T-helper 1 cell treated with Interleukin-12 subunit alpha and Interleukin-12 subunit beta and Interleukin-4 antibody, amounts not matched to agents 30 μg/mL and 1 μg/mL, for 36 hours (primary cell): ENCODE results near the gene IRF9.

Experiments used
- H3K27ac Mint-ChIP-seq: one replicate; pipeline ENCODE4 v1.8.0; 2021; ENCODE audit warnings: mild to moderate bottlenecking, mixed read lengths
- H3K27me3 Mint-ChIP-seq: one replicate; pipeline ENCODE4 v1.8.0; 2021; ENCODE audit warnings: low read depth, mixed read lengths
- H3K36me3 Mint-ChIP-seq: one replicate; pipeline ENCODE4 v1.8.0; 2021; ENCODE audit warnings: low read depth, mixed read lengths
- H3K4me1 Mint-ChIP-seq: one replicate; pipeline ENCODE4 v1.8.0; 2021; ENCODE audit warnings: low read depth, mixed read lengths
- H3K4me3 Mint-ChIP-seq: one replicate; pipeline ENCODE4 v1.8.0; 2021; ENCODE audit warnings: mild to moderate bottlenecking, moderate library complexity, mixed read lengths
- H3K9me3 Mint-ChIP-seq: one replicate; pipeline ENCODE4 v1.8.0; 2021; ENCODE audit warnings: mixed read lengths

The IRF9 gene

DNA sequence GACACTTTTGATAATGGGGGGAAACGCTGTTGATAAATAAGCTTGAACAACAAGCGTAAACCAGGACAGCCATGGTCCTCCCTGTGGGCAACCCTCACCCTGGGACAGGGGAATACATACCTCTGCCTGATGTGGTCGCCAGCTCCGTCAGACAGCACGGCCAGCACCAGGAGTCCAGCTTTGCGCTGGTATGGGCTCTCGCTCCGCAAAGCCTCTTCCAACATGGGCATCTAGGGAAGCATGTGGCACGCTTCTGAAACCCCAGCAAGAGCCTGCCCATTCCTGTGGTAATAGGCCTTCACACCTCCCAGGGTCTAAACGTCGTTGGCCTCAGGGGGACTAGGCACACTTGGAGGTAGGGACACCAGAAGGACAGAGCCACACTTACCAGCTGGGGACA is 24.7 kb downstream of the IRF9 start:
- peaks cover 27% of the 10 kb centered on the region for H3K36me3 Mint-ChIP-seq
- H3K27me3 Mint-ChIP-seq, result no peaks in the 10 kb centered on the region
- peaks cover 25% of the 10 kb centered on the region for H3K4me1 Mint-ChIP-seq
- no peak overlapping the region for H3K27ac Mint-ChIP-seq
- H3K9me3 Mint-ChIP-seq, result no peaks in the 10 kb centered on the region
- no peak overlapping the region for H3K4me3 Mint-ChIP-seq

GRCh38 chr14:24186831-24187538 is 25.9 kb downstream of the IRF9 start:
- Mint-ChIP-seq H3K4me3 (peak overlapping the region; percentile 87), H3K4me1 (peaks cover 32% of the 10 kb centered on the region), H3K27ac (peak overlapping the region; percentile 18), H3K27me3 (no peaks in the 10 kb centered on the region), H3K9me3 (no peaks in the 10 kb centered on the region), H3K36me3 (peaks cover 27% of the 10 kb centered on the region)

DNA sequence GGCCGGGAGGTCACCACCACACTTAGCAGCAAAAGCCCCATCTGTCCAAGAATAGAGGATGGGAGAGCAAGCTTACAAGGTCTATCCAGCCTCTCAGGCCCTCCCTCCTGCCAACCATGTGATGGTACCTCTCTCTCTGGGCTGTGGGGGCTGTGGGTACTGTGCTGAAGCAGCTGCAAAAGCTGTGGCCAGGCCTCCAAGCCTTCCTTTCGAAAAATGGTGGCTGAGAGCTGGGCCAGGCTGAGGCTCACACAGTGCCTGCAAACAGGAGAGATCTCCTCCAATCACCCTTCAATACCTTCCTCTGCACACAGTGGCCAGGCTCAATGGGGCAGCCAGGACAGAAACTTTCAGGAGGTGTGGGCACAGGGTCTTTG is 26.5 kb downstream of the IRF9 start:
- H3K4me3 Mint-ChIP-seq, result peak overlapping the region; percentile 87

DNA sequence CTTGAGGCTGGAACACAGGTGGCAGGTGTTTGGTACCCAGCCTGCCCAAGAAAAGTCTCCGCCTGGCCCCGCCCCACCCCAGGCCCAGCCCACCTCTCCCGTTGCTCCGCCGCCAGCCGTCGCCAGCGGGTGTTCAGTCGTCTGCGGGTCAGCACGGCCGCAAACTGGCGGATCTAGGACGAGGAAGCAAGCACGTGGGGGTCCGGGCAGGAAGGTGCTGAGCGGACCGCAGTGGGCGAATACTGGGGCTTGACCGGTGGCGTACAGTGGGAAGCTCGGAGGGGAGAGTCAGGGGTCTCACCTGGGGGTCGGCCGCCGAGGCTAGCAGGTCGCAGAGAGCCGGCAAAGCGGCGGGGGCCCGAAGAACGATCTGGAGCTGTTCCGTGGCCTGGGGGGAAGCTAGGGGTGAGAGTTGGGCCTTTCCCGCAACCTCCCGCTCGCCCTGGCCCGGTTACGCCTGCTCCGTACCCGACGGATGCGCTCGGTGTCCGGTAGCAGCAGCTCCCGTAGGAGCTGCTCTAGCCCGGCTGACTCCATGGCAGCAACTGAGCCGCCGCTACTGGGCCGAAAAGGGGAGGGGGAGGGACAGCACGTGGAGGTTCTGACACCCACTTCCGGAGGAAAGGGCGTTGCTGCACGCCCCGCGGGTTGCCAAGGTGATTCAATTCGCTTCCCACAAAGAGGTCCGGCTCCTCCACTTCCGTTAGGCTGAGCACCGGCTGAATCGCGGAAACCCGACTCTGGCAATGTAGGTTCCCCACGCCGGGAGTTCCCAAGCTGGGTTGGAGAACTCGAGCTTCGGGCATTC is 27.4 kb downstream of the IRF9 start, which contains the start of gene IPO4:
TSS of gene IPO4 (minus strand) at position 566 of the 808 bp plus-strand sequence. CDS start at position 537, 29 bp downstream.
- peak within 1 kb of the TSS; percentile 87 for H3K4me3 Mint-ChIP-seq
- no peaks in the 10 kb centered on the region for H3K27me3 Mint-ChIP-seq
- H3K4me1 Mint-ChIP-seq, result peaks cover 43% of the 10 kb centered on the region
- H3K9me3 Mint-ChIP-seq, result no peaks in the 10 kb centered on the region
- peaks cover 34% of the 10 kb centered on the region for H3K36me3 Mint-ChIP-seq
- H3K27ac Mint-ChIP-seq, result peak within 1 kb of the TSS; percentile 85

More for the DNA sequence above, 26.5 kb downstream of the IRF9 start:
- H3K27ac Mint-ChIP-seq, result peak overlapping the region; percentile 85
- H3K27me3 Mint-ChIP-seq, result no peaks in the 10 kb centered on the region
- H3K36me3 Mint-ChIP-seq, result peaks cover 31% of the 10 kb centered on the region
- peaks cover 37% of the 10 kb centered on the region for H3K4me1 Mint-ChIP-seq
- H3K9me3 Mint-ChIP-seq, result no peaks in the 10 kb centered on the region

DNA sequence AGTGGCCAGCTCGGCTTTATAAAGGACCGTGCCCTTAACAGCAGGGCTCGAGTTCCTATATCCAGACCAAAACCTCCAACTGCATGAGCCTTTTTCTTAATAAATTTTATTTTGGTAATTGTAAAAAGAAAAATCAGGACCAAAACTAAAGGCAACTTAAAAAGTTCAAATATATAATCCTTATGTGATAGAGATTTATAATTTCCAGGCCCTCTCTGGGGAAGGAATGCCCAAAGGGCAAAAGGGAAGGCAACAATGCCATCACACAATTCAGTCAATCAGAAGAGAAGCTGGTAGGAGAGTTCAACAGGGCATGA is 28.0 kb downstream of the IRF9 start:
- H3K4me1 Mint-ChIP-seq, result peaks cover 44% of the 10 kb centered on the region
- H3K27ac Mint-ChIP-seq, result peak overlapping the region; percentile 85
- no peaks in the 10 kb centered on the region for H3K9me3 Mint-ChIP-seq
- peak overlapping the region; percentile 87 for H3K4me3 Mint-ChIP-seq
- H3K27me3 Mint-ChIP-seq, result no peaks in the 10 kb centered on the region
- peaks cover 32% of the 10 kb centered on the region for H3K36me3 Mint-ChIP-seq

- Mint-ChIP-seq H3K4me3 (no peak overlapping the region), H3K27me3 (no peaks in the 10 kb centered on the region), H3K36me3 (peaks cover 36% of the 10 kb centered on the region), H3K9me3 (no peaks in the 10 kb centered on the region), H3K27ac (peak overlapping the region; percentile 85), H3K4me1 (peaks cover 49% of the 10 kb centered on the region)
These were observed 28.4 kb downstream of the IRF9 start for GRCh38 chr14:24189460-24189859.

GRCh38 chr14:24190416-24190815 is 29.4 kb downstream of the IRF9 start:
- Mint-ChIP-seq H3K27ac (no peak overlapping the region), H3K4me1 (peaks cover 55% of the 10 kb centered on the region)

GRCh38 chr14:24192933-24193332 is 31.9 kb downstream of the IRF9 start:
- H3K4me1 Mint-ChIP-seq, result peaks cover 58% of the 10 kb centered on the region

More at GRCh38 chr14:24190416-24190815, 29.4 kb downstream of the IRF9 start:
- no peaks in the 10 kb centered on the region for H3K9me3 Mint-ChIP-seq
- H3K4me3 Mint-ChIP-seq, result no peak overlapping the region
- H3K27me3 Mint-ChIP-seq, result no peaks in the 10 kb centered on the region
- H3K36me3 Mint-ChIP-seq, result peaks cover 38% of the 10 kb centered on the region

DNA sequence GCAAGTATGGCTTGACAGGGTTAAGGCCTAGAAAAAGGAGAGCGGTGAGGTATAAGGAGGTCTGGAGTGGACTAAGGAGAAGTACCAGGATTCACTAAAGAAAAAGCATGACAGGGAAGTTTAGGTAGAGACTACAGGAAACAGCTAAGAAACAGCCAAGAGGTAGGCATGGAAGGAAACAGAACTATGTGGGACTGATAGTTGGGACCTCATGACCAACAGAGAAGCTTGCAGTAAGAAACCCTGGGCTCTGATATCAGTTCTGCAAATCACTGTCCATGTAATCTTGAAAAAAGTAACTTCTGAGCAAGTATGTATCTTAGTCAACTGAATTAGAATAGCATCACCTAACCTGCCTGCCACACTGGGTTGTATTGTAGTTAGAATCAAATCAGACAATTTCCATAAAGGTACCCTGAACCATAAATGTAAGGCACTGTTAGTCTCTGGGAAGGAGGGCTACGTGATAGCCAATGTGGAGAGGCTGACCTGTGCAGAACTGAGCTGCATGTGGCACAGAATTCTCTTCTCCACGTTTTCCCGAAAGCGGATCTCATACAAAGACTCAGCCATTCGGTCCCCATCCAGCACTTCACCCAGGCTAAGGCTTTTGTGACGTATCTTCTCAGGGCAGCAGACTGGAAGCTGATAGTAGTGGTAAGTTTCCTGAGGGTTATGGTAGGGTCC is 33.3 kb downstream of the IRF9 start:
- no peaks in the 10 kb centered on the region for H3K27me3 Mint-ChIP-seq
- peak overlapping the region; percentile 98 for H3K4me3 Mint-ChIP-seq
- H3K36me3 Mint-ChIP-seq, result peaks cover 39% of the 10 kb centered on the region
- peaks cover 59% of the 10 kb centered on the region for H3K4me1 Mint-ChIP-seq
- H3K9me3 Mint-ChIP-seq, result no peaks in the 10 kb centered on the region
- H3K27ac Mint-ChIP-seq, result peak overlapping the region; percentile 90

More at GRCh38 chr14:24192933-24193332, 31.9 kb downstream of the IRF9 start:
- H3K9me3 Mint-ChIP-seq, result no peaks in the 10 kb centered on the region
- no peaks in the 10 kb centered on the region for H3K27me3 Mint-ChIP-seq
- peaks cover 37% of the 10 kb centered on the region for H3K36me3 Mint-ChIP-seq
- H3K27ac Mint-ChIP-seq, result no peak overlapping the region
- H3K4me3 Mint-ChIP-seq, result no peak overlapping the region

GRCh38 chr14:24194873-24195185 is 33.8 kb downstream of the IRF9 start:
- Mint-ChIP-seq H3K27me3 (no peaks in the 10 kb centered on the region), H3K9me3 (no peaks in the 10 kb centered on the region), H3K27ac (peak overlapping the region; percentile 90), H3K4me3 (peak overlapping the region; percentile 98), H3K36me3 (peaks cover 43% of the 10 kb centered on the region), H3K4me1 (peaks cover 56% of the 10 kb centered on the region)

- Mint-ChIP-seq H3K4me1 (peaks cover 50% of the 10 kb centered on the region), H3K4me3 (peak within 1 kb of the TSS; percentile 98), H3K9me3 (no peaks in the 10 kb centered on the region), H3K27ac (peak within 1 kb of the TSS; percentile 96), H3K36me3 (peaks cover 41% of the 10 kb centered on the region), H3K27me3 (no peaks in the 10 kb centered on the region)
These were observed 34.4 kb downstream of the IRF9 start, which contains the start of gene TM9SF1 for GRCh38 chr14:24195186-24196070. TSS of gene TM9SF1 (minus strand) at chr14:24195441. CDS start at chr14:24195019, 422 bp downstream.

GRCh38 chr14:24196071-24197055 is 35.3 kb downstream of the IRF9 start:
- peaks cover 43% of the 10 kb centered on the region for H3K36me3 Mint-ChIP-seq
- H3K9me3 Mint-ChIP-seq, result peaks cover under 1% of the 10 kb centered on the region
- H3K27ac Mint-ChIP-seq, result peak overlapping the region; percentile 96
- no peaks in the 10 kb centered on the region for H3K27me3 Mint-ChIP-seq
- peak overlapping the region; percentile 98 for H3K4me3 Mint-ChIP-seq
- peaks cover 49% of the 10 kb centered on the region for H3K4me1 Mint-ChIP-seq

GRCh38 chr14:24197056-24197450 is 36.0 kb downstream of the IRF9 start:
- H3K4me1 Mint-ChIP-seq, result peaks cover 45% of the 10 kb centered on the region
- H3K27me3 Mint-ChIP-seq, result no peaks in the 10 kb centered on the region
- peaks cover 43% of the 10 kb centered on the region for H3K36me3 Mint-ChIP-seq

More at GRCh38 chr14:24197056-24197450, 36.0 kb downstream of the IRF9 start:
- Mint-ChIP-seq H3K4me3 (peak overlapping the region; percentile 98), H3K27ac (peak overlapping the region; percentile 83), H3K9me3 (peaks cover 8% of the 10 kb centered on the region)
